GM21529 (cell line): ENCODE data around the gene P2RX3.
"Not testable (repeated sequence)": the region's sequence is repeated elsewhere in the genome, so short reads cannot be mapped to it uniquely, and the experiment has no call there.

Source experiments
- ATAC-seq: cut with Tn5 transposase; IDR thresholded peaks from one replicate; pipeline ENCODE4 v1.9.1; 2021; ENCODE audit not compliant: unreplicated experiment

Gene P2RX3

DNA sequence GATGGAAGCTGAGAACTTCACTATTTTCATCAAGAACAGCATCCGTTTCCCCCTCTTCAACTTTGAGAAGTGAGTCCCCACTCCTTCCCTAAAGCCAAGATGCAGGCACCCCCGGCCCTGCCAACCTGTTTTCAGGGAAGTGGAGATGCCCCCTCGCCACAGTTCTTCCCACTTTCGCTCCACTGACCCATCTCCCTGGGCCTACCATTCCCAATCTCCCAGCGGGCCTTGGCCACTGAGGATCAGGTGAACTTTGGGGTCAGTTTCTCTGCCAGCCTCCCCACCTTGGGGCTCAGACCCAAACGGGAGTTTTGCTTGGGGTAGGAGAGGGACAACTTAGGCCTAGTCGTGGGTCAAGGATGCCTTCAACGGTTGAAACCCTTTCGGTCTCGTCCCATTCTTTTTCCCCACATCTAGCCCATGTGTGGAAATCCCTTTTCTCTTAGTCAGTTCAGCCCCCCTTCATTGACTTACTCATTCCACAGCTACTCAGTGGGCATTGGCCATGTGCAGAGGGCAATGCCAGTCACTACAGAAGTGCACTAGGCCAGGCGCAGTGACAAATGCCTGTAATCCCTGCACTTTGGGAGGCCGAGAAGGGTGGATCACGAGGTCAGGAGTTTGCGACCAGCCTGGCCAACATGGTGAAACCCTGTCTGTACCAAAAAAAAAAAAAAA is 10.6 kb downstream of the P2RX3 start:
- ATAC-seq, result no peak

GRCh38 chr11:57349491-57350274 is 11.5 kb downstream of the P2RX3 start:
- ATAC-seq, result no peak

DNA sequence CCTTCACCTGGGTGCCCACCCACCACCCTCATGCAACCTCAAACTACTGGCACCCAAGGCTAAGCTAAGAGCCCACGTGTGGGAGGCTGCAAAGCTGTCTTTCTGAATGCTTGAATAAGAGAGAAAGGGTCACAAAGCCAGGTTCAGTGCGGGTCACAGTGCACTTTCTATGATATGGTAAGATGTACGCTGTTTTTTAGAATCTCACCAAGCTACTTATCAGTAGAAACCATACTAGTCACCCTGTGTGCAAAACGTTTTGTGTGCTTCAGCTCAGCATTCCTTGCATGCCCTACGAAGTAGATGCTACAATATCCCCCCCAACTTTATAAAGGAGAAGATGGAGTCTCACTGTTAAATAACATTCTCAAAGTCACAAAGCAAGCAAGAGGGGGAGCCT is 14.9 kb downstream of the P2RX3 start:
- no peak for ATAC-seq

DNA sequence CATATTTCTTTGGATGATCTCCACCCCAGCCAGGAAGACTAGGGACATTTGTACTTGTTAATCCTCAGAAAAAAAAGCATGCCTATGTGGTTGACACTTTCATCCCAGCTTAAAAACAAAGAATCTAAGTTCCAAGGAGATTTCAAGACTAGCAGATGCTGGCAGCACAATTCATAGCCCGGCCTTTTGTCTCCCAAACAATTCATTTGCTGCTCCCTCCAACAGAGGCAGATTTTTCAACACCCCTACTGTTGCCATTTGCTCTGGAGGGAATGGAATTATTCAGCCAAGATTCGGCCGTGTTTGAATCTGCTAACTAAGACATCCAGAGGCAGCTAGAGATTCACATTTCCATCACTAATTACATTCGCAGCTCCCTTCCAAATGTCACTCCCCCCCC is 15.3 kb downstream of the P2RX3 start:
- no peak for ATAC-seq

DNA sequence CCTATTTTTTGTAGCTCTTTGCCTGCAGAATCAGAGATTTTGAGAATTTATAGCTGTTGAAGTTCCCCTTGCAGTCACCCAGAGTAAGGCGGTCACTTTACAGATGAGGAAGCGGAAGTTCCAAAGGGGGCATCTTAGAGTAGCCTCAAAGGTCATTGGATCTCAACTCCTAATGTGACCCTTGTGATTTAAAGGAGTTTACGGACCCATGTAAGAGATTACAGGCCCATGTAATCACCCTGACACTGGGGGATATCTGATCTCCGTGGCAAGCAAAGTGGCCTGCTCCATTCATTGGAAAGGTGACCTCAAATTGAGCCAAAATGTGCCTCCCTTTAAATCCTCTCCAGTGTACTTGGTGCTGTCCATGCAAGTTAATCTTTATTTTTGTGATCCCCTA is 15.7 kb downstream of the P2RX3 start:
- ATAC-seq, result no peak

- no peak for ATAC-seq
Observed at GRCh38 chr11:57354699-57355098, 16.5 kb downstream of the P2RX3 start.

DNA sequence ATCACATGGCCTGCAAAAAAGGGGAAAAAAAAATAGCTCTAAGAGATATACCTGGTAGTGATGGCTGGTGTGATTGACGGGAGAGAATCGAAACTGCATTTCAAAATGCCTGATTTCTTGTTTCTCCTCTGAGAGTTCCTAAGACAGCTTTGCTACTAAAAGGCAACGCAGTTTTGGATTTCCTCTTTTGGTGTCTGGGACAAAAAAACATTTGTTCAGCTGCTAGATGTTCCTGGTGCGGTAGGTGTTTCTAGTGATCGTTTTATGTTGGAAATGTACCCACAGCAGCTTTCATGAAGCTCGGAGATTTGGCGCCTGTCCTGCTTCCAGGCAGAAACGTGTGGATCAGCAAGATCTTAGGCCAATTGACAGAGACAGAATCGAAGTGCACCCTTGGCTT is 18.1 kb downstream of the P2RX3 start:
- no peak for ATAC-seq

DNA sequence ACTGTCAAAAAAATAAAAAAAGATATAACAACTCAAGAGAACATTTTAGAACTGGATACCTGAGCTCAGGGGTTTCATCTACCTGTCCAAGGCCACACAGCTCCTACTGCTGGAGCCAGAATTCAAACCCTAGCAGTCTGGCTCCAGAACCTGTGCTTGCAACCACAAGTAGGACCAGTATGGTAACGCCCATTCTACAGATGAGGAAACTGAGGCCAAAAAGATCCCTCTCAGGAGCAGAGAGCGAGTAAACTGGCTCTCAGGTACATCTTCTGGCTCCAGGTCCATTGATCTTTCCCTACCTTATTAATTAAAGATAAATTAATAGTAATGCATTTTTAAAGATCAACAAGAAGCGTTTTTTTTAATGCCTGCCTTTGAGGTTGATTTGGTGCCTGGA is 19.2 kb downstream of the P2RX3 start:
- no peak for ATAC-seq

DNA sequence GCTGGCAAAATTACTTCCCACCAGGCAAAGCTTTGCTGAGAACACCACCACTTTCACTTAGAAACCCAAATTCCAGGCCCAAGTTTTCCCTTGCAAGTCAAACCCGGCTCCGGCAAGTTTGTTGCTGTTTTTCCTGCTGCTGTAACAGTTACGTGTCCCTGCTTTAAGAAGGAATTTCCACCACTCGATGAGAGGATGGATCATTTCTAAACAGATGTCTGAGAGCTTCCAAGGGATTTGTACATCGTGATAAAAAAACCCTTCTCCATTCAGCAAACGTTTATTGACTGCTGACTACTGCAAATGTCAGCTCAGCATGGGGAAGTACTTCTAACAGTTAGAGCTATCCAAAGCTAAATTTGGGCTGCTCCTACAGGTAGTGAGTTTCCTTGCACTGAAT is 19.7 kb downstream of the P2RX3 start:
- no peak for ATAC-seq

DNA sequence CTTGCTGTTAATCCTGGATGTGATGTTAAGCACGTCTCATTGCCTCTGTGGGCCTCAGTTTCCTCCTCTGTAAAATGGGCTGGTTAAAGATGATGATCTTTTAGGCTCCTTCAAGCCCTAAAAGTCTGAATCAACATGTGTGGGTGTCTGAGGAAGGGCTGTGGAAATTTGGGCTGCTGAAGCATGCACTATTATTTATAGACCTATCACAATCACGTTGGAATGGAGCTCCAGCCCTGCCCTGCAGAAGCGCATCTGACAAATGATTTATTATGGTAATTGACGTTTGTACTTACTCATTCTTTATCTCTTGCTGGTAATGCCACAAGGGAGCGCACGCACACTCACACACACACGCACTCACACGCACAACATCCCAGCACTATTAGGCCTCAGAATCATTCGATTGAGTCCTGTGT is 20.4 kb downstream of the P2RX3 start:
- ATAC-seq, result no peak

DNA sequence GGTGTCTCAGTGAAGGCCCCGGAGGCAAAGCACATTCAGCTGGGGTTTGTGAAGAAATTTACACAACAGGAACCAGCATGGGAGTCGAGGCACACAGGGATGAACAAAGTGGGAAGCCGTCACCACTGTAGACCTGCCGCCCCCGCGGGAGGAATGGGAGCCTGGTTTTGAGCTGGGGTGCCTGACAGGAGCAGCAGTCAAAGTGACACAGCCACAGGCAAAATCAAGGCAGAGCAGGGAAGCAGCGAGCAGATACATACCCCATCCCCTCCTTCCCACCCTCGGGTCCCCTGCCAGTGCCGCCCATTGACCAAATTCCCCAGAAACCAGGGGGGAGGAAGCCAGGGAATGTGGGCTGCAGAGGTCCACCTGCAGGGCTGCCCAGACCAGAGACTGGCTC is 20.8 kb downstream of the P2RX3 start:
- no peak for ATAC-seq

DNA sequence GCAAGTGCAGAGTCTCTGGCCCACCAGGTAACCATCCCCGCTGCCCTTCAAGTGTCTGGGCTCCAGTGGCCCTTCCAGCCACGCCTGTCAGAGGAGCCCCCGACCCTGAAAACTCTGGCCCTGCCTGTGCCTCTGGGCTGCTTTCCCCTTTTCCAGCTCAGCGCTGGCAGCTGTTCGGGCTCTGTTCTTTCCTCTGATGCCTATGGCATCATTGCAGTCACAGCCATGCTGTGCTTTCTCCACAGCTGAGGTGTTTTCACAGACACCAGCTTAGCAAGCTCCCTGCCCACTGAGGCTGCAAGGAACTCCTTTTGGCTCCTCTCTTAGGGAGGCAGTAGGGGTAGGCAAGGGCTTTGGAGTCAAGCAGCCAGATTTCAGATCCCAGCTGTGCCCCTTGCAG is 21.2 kb downstream of the P2RX3 start:
- no peak for ATAC-seq

- no peak for ATAC-seq
Observed at GRCh38 chr11:57359896-57360690, 21.9 kb downstream of the P2RX3 start.

- no peak for ATAC-seq
Observed at GRCh38 chr11:57360991-57361390, 22.8 kb downstream of the P2RX3 start.

- ATAC-seq, result not testable (repeated sequence)
Observed at GRCh38 chr11:57361420-57361819, 23.3 kb downstream of the P2RX3 start.

DNA sequence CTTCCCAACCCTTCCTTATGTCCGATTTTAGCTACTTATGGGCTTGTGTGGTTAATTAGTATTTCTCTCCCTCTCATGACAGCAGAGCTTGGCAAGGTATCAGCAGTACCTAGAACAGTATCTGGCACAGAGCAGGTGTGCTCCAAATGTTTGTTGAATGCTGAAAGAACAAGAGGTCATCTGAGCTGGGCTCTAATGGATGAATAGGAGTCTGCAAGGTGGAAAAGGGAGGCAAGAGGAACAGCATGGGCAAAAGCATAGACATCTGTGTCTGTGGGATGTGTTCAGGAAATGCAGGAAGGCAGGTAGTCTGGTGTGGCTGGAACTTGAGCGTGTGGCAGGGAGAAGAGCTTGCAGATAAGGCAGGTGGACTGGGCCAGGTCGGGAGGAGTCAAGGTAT is 23.8 kb downstream of the P2RX3 start:
- no peak for ATAC-seq

- no peak for ATAC-seq
Observed at GRCh38 chr11:57363131-57364080, 25.3 kb downstream of the P2RX3 start.

- no peak for ATAC-seq
Observed at GRCh38 chr11:57364851-57365660, 26.9 kb downstream of the P2RX3 start.

DNA sequence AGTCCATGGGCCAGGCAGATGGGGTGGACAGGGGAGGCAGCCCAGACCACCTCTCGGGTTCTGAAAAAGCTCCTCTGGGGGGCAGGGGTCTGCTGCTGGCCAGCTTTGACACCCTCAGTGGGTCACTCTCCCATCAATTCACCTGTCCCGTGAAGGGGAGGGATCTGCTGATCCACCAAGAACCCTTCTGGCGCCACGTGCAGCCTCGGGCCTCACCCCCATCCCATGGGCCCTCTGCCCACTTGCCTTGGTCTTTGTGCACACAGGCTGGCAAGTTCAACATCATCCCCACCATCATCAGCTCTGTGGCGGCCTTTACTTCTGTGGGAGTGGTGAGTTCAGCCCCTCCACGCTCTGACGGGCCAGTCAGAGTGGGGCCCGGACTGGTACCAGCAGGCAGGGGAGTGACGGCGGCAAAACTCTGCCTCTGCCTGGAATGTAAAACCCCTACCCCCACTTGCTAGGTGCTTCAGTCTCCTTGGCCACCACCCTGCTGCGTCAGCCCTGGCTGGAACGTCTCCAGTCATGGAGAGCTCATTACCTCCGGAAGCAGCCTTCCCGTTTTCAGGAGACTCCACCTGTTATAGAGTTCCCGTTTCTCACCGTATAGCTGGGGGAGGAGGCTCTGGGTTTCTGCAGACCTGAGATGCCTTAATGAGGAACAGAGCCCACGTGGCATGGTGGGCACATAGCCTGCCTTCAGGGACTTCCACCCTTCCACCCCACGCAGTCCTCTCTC is 30.1 kb downstream of the P2RX3 start:
- no peak for ATAC-seq
